Ureter (tissue), 1 donor: ENCODE data around the gene OBSL1. TPM values are rescaled to one million over a fixed set of nuclear protein-coding genes. Genes with fewer than 3 reads are reported as not detected.
A peak's percentile ranks its signal among the peaks of the same experiment; 100 is the strongest.

Source experiments
- DNase-seq: peaks from one replicate; pipeline ENCODE4 v3.0.0-alpha.2; 2020; ENCODE audit warnings: low spot score
- total RNA-seq: library from RNA; stranded (reverse); gene quantifications from one replicate; pipeline ENCODE4 v1.2.4, GENCODE V29; 2023
- donor health status: DM: yes; HTN: yes; CAD: no.

OBSL1 gene
- total RNA-seq, 1 donor from 2014 or later: 89.1 TPM

GRCh38 chr2:219566640-219567039 is 4.7 kb downstream of the OBSL1 start:
- DNase-seq: no peak

DNA sequence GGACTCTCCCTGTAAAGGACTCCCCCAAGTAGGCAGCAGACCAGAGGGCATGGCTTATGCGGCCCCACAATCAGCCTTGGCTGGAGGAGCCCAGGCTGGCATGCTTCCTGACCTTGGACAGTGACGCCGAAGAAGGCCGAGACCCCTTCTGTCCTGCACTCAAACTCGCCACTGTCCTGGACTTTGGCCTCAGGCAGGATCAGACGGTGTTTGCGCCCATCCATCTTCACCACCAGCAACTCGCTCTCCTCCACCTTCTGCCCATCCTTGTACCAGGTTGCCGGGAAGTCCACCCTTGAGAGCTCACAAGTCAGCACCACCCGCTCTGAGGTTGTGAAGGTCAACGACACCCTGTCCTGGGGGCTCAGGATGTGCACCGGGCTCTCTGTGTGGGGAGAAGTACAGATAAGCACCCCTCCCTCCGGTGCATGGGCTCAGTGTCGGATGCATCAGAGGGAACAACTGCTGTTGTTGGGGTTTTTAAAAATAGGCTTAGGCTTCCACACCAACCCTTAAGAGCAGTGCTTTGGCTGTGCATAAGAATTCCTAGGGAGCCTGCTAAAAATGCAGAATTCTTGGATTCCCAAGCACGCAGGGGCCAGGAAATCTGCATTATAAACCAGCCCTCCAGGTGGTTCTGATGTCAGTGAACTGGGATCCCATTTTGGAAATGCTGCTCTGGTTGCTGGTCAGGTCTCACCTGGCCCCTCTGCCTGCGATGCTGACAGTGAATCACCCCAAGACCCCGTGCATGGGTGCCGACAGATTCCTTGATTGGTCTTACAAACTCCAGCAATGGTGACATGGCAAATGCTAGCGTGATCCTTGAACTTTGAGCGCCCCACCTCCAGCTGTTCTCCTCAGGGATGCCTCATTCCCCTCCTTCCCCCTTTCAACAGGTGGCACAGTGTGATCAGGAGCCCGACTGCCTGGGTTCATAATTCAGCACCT is 5.9 kb downstream of the OBSL1 start:
- no peak for DNase-seq

GRCh38 chr2:219563271-219563928 is 7.9 kb downstream of the OBSL1 start:
- DNase-seq: peak; percentile 36

GRCh38 chr2:219562049-219563020 is 9.0 kb downstream of the OBSL1 start:
- peak; percentile 36 for DNase-seq

DNA sequence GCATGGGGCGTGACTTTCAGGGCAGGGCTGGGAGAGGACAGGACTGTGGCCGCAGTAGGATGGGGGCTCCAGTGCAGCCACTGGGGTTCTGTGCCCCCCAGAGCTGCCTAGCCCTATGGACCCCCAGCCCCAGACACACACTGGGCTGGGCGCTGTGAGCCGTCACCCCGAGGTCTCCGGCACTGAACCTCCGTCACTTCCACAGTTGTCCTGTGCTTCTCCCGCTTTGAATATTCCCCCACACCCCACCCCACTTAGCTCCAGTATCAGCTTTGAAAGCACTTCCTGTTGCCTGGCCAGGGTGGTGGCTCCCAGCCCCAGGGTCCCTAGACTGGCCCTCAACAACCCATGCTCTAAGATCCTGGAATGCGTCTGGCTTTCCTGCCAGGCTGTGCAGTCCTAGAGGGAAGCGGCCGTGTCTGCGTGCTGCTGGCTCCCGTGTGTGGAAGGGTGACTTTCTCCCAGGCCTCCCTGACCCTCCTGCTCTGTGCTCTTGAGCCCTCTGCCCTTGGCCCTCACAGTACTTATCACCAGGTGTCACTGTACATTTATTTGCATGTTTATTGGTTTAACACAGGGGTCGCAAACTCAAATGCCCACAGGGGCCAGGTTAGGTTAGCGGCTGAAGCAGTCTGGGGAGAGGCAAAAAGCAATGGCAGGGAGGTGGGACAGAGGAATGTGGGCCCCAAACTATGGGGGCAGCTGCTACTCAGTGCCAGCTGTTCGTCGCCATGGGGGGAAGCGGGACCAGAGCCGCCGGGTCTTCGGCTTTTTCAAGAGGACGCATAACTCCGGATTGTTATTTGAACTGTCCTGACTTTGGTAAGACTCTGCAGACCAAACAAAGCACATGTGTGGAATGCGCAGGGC is 9.9 kb downstream of the OBSL1 start:
- no peak for DNase-seq

- DNase-seq: no peak
Observed at GRCh38 chr2:219560893-219561178, 10.5 kb downstream of the OBSL1 start.

GRCh38 chr2:219560037-219560892 is 11.1 kb downstream of the OBSL1 start:
- no peak for DNase-seq

- DNase-seq: no peak
Observed at GRCh38 chr2:219559156-219559915, 12.0 kb downstream of the OBSL1 start.

DNA sequence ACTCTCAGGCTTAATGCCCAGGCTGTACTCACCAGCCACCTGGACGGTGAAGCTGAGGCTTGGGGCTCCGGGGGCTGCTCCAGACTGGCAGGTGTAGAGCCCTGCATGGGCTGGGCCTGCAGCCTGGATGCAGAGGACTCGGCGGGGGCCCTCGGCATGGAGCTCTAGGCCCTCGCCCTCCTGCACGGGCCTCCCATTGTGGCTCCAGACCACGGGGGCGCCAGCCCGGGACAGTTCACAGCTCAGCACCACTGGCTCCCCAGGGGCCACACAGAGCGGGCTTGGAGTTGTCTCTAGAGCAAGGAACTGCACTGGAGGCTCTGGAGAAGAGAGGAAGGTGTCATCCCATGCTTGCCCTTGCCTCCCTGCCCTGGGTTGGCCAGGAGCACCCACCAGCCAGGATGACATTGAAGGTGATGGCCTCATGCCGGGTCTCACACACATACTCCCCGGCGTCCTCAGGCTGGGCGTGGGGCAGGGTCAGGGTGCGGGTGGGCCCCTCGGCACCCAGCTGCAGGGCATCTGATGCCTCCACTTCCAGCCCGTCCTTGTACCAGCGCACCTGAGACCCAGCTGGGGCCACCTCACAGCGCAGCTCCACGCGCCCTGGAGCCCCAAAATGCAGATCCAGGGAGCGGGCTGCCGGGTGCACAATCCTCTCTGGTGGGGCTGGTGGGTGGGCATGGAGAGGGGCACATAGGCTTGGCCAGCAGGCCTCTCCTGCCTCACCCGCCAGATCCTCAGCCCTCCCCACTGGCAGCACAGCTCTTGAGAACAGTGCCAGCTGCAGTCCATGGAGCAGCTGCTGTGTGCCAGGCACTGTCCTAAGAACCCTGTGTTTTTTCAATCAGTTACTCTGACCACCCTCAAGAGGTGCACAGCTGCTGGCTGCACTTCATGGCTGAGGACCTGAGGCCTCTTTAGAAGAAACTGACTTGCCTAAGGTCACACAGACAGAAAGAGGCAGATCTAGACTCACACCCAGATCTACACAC is 13.3 kb downstream of the OBSL1 start:
- no peak for DNase-seq

DNA sequence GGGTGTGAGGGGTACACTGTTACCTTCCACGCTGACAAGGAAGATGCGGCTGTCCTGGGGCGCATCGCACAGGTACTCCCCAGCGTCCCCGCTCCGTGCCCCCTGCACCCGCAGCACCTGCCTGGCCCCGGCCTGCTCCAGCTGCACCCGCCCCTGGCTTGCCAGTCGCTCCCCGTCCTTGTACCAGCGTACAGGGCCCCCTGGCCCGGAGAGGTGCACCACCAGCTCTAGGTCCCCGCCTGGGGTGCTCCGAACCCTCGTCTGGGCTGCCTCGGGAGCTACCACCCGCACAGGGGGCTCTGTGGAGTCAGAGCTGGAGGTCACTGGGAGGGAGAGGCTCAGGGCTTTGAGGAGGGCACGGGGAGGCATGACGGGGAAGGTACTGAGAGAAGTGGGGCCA is 14.0 kb downstream of the OBSL1 start:
- no peak for DNase-seq

GRCh38 chr2:219556413-219556812 is 14.9 kb downstream of the OBSL1 start:
- no peak for DNase-seq

DNA sequence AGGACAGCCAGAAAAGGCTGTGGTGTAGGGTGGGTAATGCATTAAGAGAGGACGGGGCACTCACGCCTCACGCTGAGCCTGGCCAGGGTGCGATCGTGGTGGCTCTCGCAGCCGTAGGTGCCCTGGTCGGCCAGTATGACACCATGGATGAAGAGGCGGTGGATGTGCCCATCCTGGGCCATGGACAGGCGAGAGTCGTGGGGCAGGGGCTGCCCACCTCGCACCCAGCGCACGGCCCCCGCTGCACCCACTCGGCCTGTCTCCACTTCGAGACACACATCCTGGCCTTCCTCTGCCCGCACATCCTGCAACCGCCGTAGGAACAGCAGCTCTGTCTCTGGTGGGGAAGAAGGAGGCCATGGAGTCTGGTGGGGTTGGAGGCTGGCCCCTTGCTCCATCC is 15.4 kb downstream of the OBSL1 start:
- no peak for DNase-seq

DNA sequence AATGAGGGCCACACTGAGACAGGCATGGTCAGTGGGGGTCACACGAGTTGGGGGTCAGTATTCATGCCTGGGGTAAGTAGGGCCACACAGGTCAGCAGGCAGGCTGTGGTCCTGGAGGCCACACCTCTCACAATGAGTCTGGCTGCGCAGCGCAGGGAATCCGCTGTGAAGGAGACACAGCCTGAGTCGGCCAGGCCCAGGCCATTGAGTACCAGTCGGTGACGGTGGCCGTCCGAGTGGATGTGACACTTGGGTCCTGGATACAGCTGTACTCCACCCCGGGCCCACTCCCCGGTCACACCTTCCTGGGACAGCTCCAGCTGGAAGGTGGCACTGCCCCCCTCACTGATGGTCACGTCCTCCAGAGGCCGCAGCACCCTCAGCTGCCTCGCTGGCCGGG is 17.0 kb downstream of the OBSL1 start:
- DNase-seq: no peak

- DNase-seq: no peak
Observed at GRCh38 chr2:219553463-219553963, 17.8 kb downstream of the OBSL1 start.

DNA sequence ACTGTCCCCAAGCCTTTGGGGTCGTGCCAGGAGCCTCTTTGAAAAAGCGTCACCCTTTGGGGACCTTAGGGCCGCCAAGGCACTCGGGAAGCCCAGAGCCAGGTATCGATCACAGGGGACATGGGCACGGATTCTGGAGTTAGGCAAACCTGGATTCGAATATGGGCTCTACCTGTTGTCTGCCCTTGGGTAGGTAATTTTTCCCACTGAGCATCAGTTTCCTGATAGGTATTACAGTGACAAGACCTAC is 18.2 kb downstream of the OBSL1 start:
- no peak for DNase-seq

GRCh38 chr2:219552382-219553167 is 18.8 kb downstream of the OBSL1 start:
- peak; percentile 87 for DNase-seq
